GM12878 (cell line): Measurements from ENCODE around the gene HSD17B14. TPM values are rescaled to one million over a fixed set of nuclear protein-coding genes. Genes with fewer than 3 reads are reported as not detected.

Source experiments
- BACH1 ChIP-seq: fragments of 450-650 bp; IDR thresholded peaks from 2 replicates; pipeline ENCODE4 v1.6.1; 2017; ENCODE audit warnings: mild to moderate bottlenecking, borderline replicate concordance
- BMI1 ChIP-seq: fragments of 450-650 bp; IDR thresholded peaks from 2 replicates; pipeline ENCODE4 v1.6.1; 2016; ENCODE audit warnings: mild to moderate bottlenecking, moderate library complexity, borderline replicate concordance
- CBX3 ChIP-seq: fragments of 200-600 bp; sonication (generic); IDR thresholded peaks from 2 replicates; pipeline ENCODE4 v1.6.1; 2016; ENCODE audit warnings: low read depth, borderline replicate concordance
- CEBPB ChIP-seq, 2 experiments: fragments of 150-350 bp in 1 of 2; IDR thresholded peaks; 2 replicates each; pipeline ENCODE4 v1.6.1; 2012 to 2014; ENCODE audit warnings: low read depth in 2 of 2, low read length in 2 of 2, borderline replicate concordance in 1 of 2, inconsistent platforms in 1 of 2
- EZH2 ChIP-seq: IDR thresholded peaks from 2 replicates; pipeline ENCODE4 v1.6.1; 2012; ENCODE audit warnings: low read depth, mild to moderate bottlenecking, control low read depth, inconsistent platforms, low read length, borderline replicate concordance; ENCODE audit not compliant: control insufficient read depth
- KLF5 ChIP-seq: fragments of 450-650 bp; IDR thresholded peaks from 2 replicates; pipeline ENCODE4 v1.6.1; 2014; ENCODE audit warnings: mild to moderate bottlenecking; ENCODE audit not compliant: partially characterized antibody
- NFYA ChIP-seq: IDR thresholded peaks from 2 replicates; pipeline ENCODE4 v1.6.1; 2011; ENCODE audit warnings: low read depth, mild to moderate bottlenecking, low read length, improper control_type of control experiment, borderline replicate concordance
- PAX8 ChIP-seq: fragments of 450-650 bp; IDR thresholded peaks from 2 replicates; pipeline ENCODE4 v1.6.1; 2017; ENCODE audit warnings: mild to moderate bottlenecking, moderate library complexity
- POU2F2 ChIP-seq: IDR thresholded peaks from 3 replicates; pipeline ENCODE4 v1.6.1; 2011; ENCODE audit warnings: low read depth, mild to moderate bottlenecking, low read length, borderline replicate concordance
- RBBP5 ChIP-seq: fragments of 200-600 bp; sonication (generic); conservative IDR thresholded peaks from 2 replicates; pipeline ENCODE4 v1.6.1; 2016
- RELA ChIP-seq: fragments of 450-650 bp; IDR thresholded peaks from 2 replicates; pipeline ENCODE4 v1.8.0; 2014; ENCODE audit warnings: borderline replicate concordance; ENCODE audit not compliant: partially characterized antibody
- SMARCA5 ChIP-seq: fragments of 450-650 bp; IDR thresholded peaks from 2 replicates; pipeline ENCODE4 v1.6.1; 2017; ENCODE audit warnings: mild to moderate bottlenecking
- SUPT20H ChIP-seq: IDR thresholded peaks from 2 replicates; pipeline ENCODE4 v1.6.1; 2011; ENCODE audit warnings: low read depth, mild to moderate bottlenecking, low read length, moderate library complexity, borderline replicate concordance; ENCODE audit not compliant: control insufficient read depth
- TBL1XR1 ChIP-seq: IDR thresholded peaks from 2 replicates; pipeline ENCODE4 v1.6.1; 2012; ENCODE audit warnings: low read depth, low read length, improper control_type of control experiment
- polyA plus RNA-seq, 11 experiments: library from polyadenylated mRNA; depleted of rRNA in 4 of 11; unstranded in 6 of 11; stranded (reverse) in 5 of 11; fragments of >200 nt; fragmentation: Nextera tagmentation in 4 of 11; fragmentation: Illumina TruSeq in 1 of 11; extraction: Ambion mirVana in 4 of 11; extraction: Trizol in 1 of 11; gene quantifications; 1 replicate in 1 of 11; 2 replicates in 10 of 11; pipeline versions ENCODE4 v1.2.1 to v1.2.3, GENCODE V29; 2011 to 2016; ENCODE audit warnings: inconsistent platforms in 2 of 11, missing spikeins in 2 of 11, low read depth in 1 of 11
- total RNA-seq, 4 experiments: library from RNA; depleted of rRNA in 3 of 4; stranded (reverse); fragments of >200 nt in 3 of 4; fragmentation: Illumina TruSeq in 1 of 4; extraction: Trizol in 1 of 4; gene quantifications; 2 replicates each; pipeline versions ENCODE4 v1.2.1 to v1.2.3, GENCODE V29; 2013 to 2021
- TF ChIP-seq, protein P1 (sequence below): fragments of 450-650 bp; formaldehyde crosslinking; IDR thresholded peaks from 2 replicates; pipeline ENCODE4 v1.4.0; 2022; ENCODE audit warnings: mild to moderate bottlenecking, moderate library complexity
- TF ChIP-seq, protein P2 (sequence below): fragments of 150-350 bp; IDR thresholded peaks from 2 replicates; pipeline ENCODE4 v1.6.1; 2016; ENCODE audit warnings: low read depth, low read length
- TF ChIP-seq, protein P3 (sequence below): fragments of 450-650 bp; IDR thresholded peaks from 2 replicates; pipeline ENCODE4 v1.6.1; 2016; ENCODE audit warnings: mild to moderate bottlenecking
- TF ChIP-seq, protein P4 (sequence below): fragments of 450-650 bp; IDR thresholded peaks from 2 replicates; pipeline ENCODE4 v1.6.1; 2017; ENCODE audit warnings: borderline replicate concordance
- TF ChIP-seq, protein P5 (sequence below): fragments of 450-650 bp; IDR thresholded peaks from 2 replicates; pipeline ENCODE4 v1.6.1; 2017; ENCODE audit warnings: low read depth, mild to moderate bottlenecking, moderate library complexity

The HSD17B14 gene
- total and polyA plus RNA-seq, 10 of the 15 experiments (the other 5 are each of a cell fraction or from before 2014, with no cell fraction given), result 0.21 to 4.1 (median 0.61) TPM

DNA sequence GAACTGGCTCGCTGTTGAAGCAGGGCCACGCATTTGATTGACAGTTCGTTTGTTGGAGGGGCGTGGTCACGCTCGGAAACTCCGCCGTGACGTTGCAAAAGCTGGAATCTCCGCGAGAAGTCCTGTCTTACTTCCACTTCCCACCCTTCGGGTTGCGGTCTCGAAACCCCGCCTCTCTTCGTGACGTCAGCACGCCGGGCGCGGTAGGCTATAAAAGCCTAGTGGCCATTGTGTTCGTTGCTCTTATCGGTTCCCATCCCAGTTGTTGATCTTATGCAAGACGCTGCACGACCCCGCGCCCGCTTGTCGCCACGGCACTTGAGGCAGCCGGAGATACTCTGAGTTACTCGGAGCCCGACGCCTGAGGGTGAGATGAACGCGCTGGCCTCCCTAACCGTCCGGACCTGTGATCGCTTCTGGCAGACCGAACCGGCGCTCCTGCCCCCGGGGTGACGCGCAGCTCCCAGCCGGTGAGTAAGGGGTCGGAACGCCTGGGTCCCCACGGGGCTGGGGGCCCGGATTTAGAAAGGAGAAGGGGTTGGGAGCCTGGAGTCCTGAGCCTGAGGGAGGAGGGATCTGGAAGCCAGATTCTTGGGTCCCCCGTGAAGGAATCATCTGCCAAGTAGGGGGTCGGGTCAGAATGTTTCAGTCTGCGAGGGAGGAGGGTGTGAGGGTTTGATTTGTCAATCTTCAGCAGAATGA is 36.0 kb upstream of the HSD17B14 start, which contains the start of gene PPP1R15A (continued):
- TF ChIP-seq, protein P1, sequence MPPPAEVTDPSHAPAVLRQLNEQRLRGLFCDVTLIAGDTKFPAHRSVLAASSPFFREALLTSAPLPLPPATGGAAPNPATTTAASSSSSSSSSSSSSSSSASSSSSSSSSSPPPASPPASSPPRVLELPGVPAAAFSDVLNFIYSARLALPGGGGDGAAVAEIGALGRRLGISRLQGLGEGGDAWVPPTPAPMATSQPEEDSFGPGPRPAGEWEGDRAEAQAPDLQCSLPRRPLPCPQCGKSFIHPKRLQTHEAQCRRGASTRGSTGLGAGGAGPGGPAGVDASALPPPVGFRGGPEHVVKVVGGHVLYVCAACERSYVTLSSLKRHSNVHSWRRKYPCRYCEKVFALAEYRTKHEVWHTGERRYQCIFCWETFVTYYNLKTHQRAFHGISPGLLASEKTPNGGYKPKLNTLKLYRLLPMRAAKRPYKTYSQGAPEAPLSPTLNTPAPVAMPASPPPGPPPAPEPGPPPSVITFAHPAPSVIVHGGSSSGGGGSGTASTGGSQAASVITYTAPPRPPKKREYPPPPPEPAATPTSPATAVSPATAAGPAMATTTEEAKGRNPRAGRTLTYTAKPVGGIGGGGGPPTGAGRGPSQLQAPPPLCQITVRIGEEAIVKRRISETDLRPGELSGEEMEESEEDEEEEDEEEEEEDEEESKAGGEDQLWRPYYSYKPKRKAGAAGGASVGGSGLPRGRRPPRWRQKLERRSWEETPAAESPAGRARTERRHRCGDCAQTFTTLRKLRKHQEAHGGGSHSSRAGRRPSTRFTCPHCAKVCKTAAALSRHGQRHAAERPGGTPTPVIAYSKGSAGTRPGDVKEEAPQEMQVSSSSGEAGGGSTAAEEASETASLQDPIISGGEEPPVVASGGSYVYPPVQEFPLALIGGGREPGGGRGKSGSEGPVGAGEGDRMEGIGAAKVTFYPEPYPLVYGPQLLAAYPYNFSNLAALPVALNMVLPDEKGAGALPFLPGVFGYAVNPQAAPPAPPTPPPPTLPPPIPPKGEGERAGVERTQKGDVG, result no peak
- TF ChIP-seq BACH1 (peak; percentile 86; the same call in 1 of the 2 replicates), KLF5 (peak; percentile 79), NFYA (no peak), POU2F2 (peak; percentile 99), PAX8 (no peak), RBBP5 (no peak), EZH2 (no peak), BMI1 (no peak), CBX3 (no peak), SUPT20H (no peak), SMARCA5 (no peak; the same call in 1 of the 2 replicates), CEBPB (IDR thresholded peaks at IDR 0.05; ENCODE audit: borderline replicate concordance in 1 of 2, low read depth in 2 of 2, low read length in 2 of 2) (no peak), TBL1XR1 (peak; percentile 49; the same call in 1 of the 2 replicates), RELA (peak; percentile 75)
- TF ChIP-seq, protein P2, sequence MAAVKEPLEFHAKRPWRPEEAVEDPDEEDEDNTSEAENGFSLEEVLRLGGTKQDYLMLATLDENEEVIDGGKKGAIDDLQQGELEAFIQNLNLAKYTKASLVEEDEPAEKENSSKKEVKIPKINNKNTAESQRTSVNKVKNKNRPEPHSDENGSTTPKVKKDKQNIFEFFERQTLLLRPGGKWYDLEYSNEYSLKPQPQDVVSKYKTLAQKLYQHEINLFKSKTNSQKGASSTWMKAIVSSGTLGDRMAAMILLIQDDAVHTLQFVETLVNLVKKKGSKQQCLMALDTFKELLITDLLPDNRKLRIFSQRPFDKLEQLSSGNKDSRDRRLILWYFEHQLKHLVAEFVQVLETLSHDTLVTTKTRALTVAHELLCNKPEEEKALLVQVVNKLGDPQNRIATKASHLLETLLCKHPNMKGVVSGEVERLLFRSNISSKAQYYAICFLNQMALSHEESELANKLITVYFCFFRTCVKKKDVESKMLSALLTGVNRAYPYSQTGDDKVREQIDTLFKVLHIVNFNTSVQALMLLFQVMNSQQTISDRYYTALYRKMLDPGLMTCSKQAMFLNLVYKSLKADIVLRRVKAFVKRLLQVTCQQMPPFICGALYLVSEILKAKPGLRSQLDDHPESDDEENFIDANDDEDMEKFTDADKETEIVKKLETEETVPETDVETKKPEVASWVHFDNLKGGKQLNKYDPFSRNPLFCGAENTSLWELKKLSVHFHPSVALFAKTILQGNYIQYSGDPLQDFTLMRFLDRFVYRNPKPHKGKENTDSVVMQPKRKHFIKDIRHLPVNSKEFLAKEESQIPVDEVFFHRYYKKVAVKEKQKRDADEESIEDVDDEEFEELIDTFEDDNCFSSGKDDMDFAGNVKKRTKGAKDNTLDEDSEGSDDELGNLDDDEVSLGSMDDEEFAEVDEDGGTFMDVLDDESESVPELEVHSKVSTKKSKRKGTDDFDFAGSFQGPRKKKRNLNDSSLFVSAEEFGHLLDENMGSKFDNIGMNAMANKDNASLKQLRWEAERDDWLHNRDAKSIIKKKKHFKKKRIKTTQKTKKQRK, result no peak
- TF ChIP-seq, protein P3, sequence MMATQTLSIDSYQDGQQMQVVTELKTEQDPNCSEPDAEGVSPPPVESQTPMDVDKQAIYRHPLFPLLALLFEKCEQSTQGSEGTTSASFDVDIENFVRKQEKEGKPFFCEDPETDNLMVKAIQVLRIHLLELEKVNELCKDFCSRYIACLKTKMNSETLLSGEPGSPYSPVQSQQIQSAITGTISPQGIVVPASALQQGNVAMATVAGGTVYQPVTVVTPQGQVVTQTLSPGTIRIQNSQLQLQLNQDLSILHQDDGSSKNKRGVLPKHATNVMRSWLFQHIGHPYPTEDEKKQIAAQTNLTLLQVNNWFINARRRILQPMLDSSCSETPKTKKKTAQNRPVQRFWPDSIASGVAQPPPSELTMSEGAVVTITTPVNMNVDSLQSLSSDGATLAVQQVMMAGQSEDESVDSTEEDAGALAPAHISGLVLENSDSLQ, result peak; percentile 97
- TF ChIP-seq, protein P4, sequence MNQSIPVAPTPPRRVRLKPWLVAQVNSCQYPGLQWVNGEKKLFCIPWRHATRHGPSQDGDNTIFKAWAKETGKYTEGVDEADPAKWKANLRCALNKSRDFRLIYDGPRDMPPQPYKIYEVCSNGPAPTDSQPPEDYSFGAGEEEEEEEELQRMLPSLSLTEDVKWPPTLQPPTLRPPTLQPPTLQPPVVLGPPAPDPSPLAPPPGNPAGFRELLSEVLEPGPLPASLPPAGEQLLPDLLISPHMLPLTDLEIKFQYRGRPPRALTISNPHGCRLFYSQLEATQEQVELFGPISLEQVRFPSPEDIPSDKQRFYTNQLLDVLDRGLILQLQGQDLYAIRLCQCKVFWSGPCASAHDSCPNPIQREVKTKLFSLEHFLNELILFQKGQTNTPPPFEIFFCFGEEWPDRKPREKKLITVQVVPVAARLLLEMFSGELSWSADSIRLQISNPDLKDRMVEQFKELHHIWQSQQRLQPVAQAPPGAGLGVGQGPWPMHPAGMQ, result no peak
- TF ChIP-seq, protein P5, sequence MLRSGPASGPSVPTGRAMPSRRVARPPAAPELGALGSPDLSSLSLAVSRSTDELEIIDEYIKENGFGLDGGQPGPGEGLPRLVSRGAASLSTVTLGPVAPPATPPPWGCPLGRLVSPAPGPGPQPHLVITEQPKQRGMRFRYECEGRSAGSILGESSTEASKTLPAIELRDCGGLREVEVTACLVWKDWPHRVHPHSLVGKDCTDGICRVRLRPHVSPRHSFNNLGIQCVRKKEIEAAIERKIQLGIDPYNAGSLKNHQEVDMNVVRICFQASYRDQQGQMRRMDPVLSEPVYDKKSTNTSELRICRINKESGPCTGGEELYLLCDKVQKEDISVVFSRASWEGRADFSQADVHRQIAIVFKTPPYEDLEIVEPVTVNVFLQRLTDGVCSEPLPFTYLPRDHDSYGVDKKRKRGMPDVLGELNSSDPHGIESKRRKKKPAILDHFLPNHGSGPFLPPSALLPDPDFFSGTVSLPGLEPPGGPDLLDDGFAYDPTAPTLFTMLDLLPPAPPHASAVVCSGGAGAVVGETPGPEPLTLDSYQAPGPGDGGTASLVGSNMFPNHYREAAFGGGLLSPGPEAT, result 0 out of 2 replicates have a peak, but pooled peaks have one; percentile 39
